Measurements from ENCODE around the gene KCNQ5. TPM values are rescaled to one million over a fixed set of nuclear protein-coding genes. Genes with fewer than 3 reads are reported as not detected.
"Not testable (repeated sequence)": the region's sequence is repeated elsewhere in the genome, so short reads cannot be mapped to it uniquely, and the experiment has no call there.

The KCNQ5 gene
- total RNA-seq, 1 donor from 2014 or later: 0.39 TPM

GRCh38 chr6:73200247-73200646 is 578.4 kb downstream of the KCNQ5 start:
- no peak for DNase-seq

GRCh38 chr6:73200735-73201134 is 578.9 kb downstream of the KCNQ5 start:
- no peak for DNase-seq

- no peak for DNase-seq
Measured at GRCh38 chr6:73203098-73203497, 581.2 kb downstream of the KCNQ5 start.

GRCh38 chr6:73204252-73204651 is 582.4 kb downstream of the KCNQ5 start:
- no peak for DNase-seq

GRCh38 chr6:73207221-73207837 is 585.5 kb downstream of the KCNQ5 start:
- DNase-seq: no peak

- no peak for DNase-seq
Measured at GRCh38 chr6:73209117-73209516, 587.3 kb downstream of the KCNQ5 start.

GRCh38 chr6:73216859-73217258 is 595.0 kb downstream of the KCNQ5 start:
- no peak for DNase-seq

GRCh38 chr6:73225396-73225795 is 603.5 kb downstream of the KCNQ5 start, which contains the start of gene KHDC1L:
KHDC1L (minus strand) TSS chr6:73225496; CDS start chr6:73225408, 88 bp downstream.
- no peak for DNase-seq

GRCh38 chr6:73227606-73228255 is 605.9 kb downstream of the KCNQ5 start:
- no peak for DNase-seq

GRCh38 chr6:73231986-73232391 is 610.1 kb downstream of the KCNQ5 start:
- DNase-seq: no peak

- DNase-seq: no peak
Measured at GRCh38 chr6:73233048-73233447, 611.2 kb downstream of the KCNQ5 start.

GRCh38 chr6:73233971-73234370 is 612.1 kb downstream of the KCNQ5 start:
- DNase-seq: not testable (repeated sequence)

- no peak for DNase-seq
Measured at GRCh38 chr6:73234733-73235132, 612.9 kb downstream of the KCNQ5 start.

- DNase-seq: no peak
Measured at GRCh38 chr6:73236144-73236750, 614.4 kb downstream of the KCNQ5 start.

- DNase-seq: no peak
Measured at GRCh38 chr6:73240730-73241129, 618.9 kb downstream of the KCNQ5 start.

GRCh38 chr6:73242001-73242400 is 620.1 kb downstream of the KCNQ5 start:
- DNase-seq: no peak

Small RNAs within 50 kb of the gene (small RNA-seq; reads per million reads assigned to genes)
- gene MIR4282 (ENCODE audit: low replicate concordance): not detected

Data from skin of body (tissue), 3 donors.